GM12878 (cell line): ENCODE data around the gene SLC29A2. TPM values are rescaled to one million over a fixed set of nuclear protein-coding genes. Genes with fewer than 3 reads are reported as not detected.

Source experiments
- ATAC-seq: fragments of 200-7000 bp; cut with Tn5 transposase; 3 replicates; pipeline ENCODE4 v1.9.1; 2020; ENCODE audit warnings: mild to moderate bottlenecking, moderate library complexity
- BruUV-seq: library from RNA; stranded (reverse); fragments of 400-500 nt; replicated peaks from 2 replicates; lab custom pipeline; 2021; lab: Mats Ljungman, UMichigan
- CTCF ChIA-PET: fragments of 300-600 bp; sonication (Branson Sonifier 250); formaldehyde crosslinking; extraction: SDS; loops from one replicate; lab custom pipeline; 2021; ENCODE audit warnings: inconsistent platforms; lab: Yijun Ruan, JAX
- POLR2A ChIA-PET: fragments of 350-600 bp; formaldehyde crosslinking; extraction: SDS; loops from one replicate; lab custom pipeline; 2021; ENCODE audit warnings: inconsistent platforms; lab: Charles Lee
- RAD21 ChIA-PET: fragments of 300-600 bp; sonication (Branson Sonifier 250); formaldehyde crosslinking; loops from one replicate; lab custom pipeline; 2023; ENCODE audit warnings: antibody characterized with exemption; ENCODE audit not compliant: unreplicated experiment; lab: Charles Lee
- SMC1A ChIA-PET: fragments of 300-600 bp; sonication (Branson Sonifier 250); formaldehyde crosslinking; loops from one replicate; lab custom pipeline; 2023; ENCODE audit not compliant: unreplicated experiment, uncharacterized antibody; lab: Charles Lee
- DNase-seq: peaks from one replicate; pipeline ENCODE4 v3.0.0-alpha.2; 2011; ENCODE audit warnings: low read depth, low spot score
- FAIRE-seq: peaks from 3 replicates; lab custom pipeline; 2011; peaks lifted over from hg19 to GRCh38; lab: Jason Lieb, UNC
- H2AFZ ChIP-seq: 2 replicates; pipeline ENCODE4 v1.6.0; 2011; ENCODE audit warnings: low read depth, low read length, control low read depth; ENCODE audit not compliant: control insufficient read depth
- H3K27ac ChIP-seq: 2 replicates; pipeline ENCODE4 v1.5.1; 2011; ENCODE audit warnings: control low read depth; ENCODE audit not compliant: control insufficient read depth, insufficient read depth
- H3K27me3 ChIP-seq, 2 experiments: replicated peaks in 1 of 2; 2 replicates each; pipeline versions ENCODE4 v1.6.0 to v1.6.1; 2011; ENCODE audit warnings: low read length in 1 of 2; ENCODE audit not compliant: control insufficient read depth in 2 of 2, insufficient read depth in 2 of 2
- H3K36me3 ChIP-seq, 2 experiments: 2 replicates each; pipeline ENCODE4 v1.5.1; 2011; ENCODE audit warnings: low read length in 1 of 2; ENCODE audit not compliant: control insufficient read depth in 2 of 2, insufficient read depth in 2 of 2
- H3K4me1 ChIP-seq: 2 replicates; pipeline ENCODE4 v1.6.1; 2011; ENCODE audit warnings: mild to moderate bottlenecking, low read length, moderate library complexity, mixed read lengths; ENCODE audit not compliant: control insufficient read depth, insufficient read depth
- H3K4me2 ChIP-seq: 2 replicates; pipeline ENCODE4 v1.6.0; 2011; ENCODE audit warnings: control low read depth; ENCODE audit not compliant: control insufficient read depth, insufficient read depth
- H3K4me3 ChIP-seq: fragments of 200-600 bp; sonication (generic); 2 replicates; pipeline ENCODE4 v1.5.1; 2016
- H3K79me2 ChIP-seq: 2 replicates; pipeline ENCODE4 v1.6.0; 2011; ENCODE audit warnings: low read length; ENCODE audit not compliant: control insufficient read depth, insufficient read depth
- H3K9ac ChIP-seq: 2 replicates; pipeline ENCODE4 v1.8.0; 2011; ENCODE audit warnings: low read length, control low read depth, mixed read lengths; ENCODE audit not compliant: control insufficient read depth, insufficient read depth
- H3K9me3 ChIP-seq: replicated peaks from 3 replicates; pipeline ENCODE4 v1.5.1; 2011; ENCODE audit warnings: mild to moderate bottlenecking, low read length; ENCODE audit not compliant: control insufficient read depth, insufficient read depth
- H4K20me1 ChIP-seq: 2 replicates; pipeline ENCODE4 v1.6.0; 2011; ENCODE audit not compliant: control insufficient read depth, insufficient read depth
- BCL11A ChIP-seq: IDR thresholded peaks from 2 replicates; pipeline ENCODE4 v1.6.1; 2011; ENCODE audit warnings: low read depth, low read length
- CREB1 ChIP-seq: IDR thresholded peaks from 2 replicates; pipeline ENCODE4 v1.6.1; 2012; ENCODE audit warnings: low read depth, mild to moderate bottlenecking, inconsistent platforms
- DPF2 ChIP-seq: fragments of 450-650 bp; IDR thresholded peaks from 2 replicates; pipeline ENCODE4 v1.6.1; 2017; ENCODE audit warnings: mild to moderate bottlenecking
- ELK1 ChIP-seq: IDR thresholded peaks from 2 replicates; pipeline ENCODE4 v1.6.1; 2012; ENCODE audit warnings: low read depth, low read length, improper control_type of control experiment
- ESRRA ChIP-seq: IDR thresholded peaks from 2 replicates; pipeline ENCODE4 v1.6.1; 2012; ENCODE audit warnings: mild to moderate bottlenecking, low read length, improper control_type of control experiment
- MLLT1 ChIP-seq: fragments of 450-650 bp; IDR thresholded peaks from 2 replicates; pipeline ENCODE4 v1.6.1; 2016; ENCODE audit warnings: mild to moderate bottlenecking
- NKRF ChIP-seq: fragments of 450-650 bp; conservative IDR thresholded peaks from 2 replicates; pipeline ENCODE4 v1.6.1; 2017; ENCODE audit warnings: mild to moderate bottlenecking, moderate library complexity
- NR2C2 ChIP-seq: IDR thresholded peaks from 2 replicates; pipeline ENCODE4 v1.6.1; 2011; ENCODE audit warnings: borderline replicate concordance, low read depth; ENCODE audit not compliant: control insufficient read depth, insufficient read length
- PAX5 ChIP-seq: IDR thresholded peaks from 2 replicates; pipeline ENCODE4 v1.6.1; 2011; ENCODE audit warnings: low read depth, low read length, borderline replicate concordance
- POLR2AphosphoS5 ChIP-seq: IDR thresholded peaks from 2 replicates; pipeline ENCODE4 v1.6.1; 2011; ENCODE audit warnings: mild to moderate bottlenecking, low read length, inconsistent platforms
- SREBF2 ChIP-seq: IDR thresholded peaks from 2 replicates; pipeline ENCODE4 v1.6.1; 2012; ENCODE audit warnings: mild to moderate bottlenecking, low read length
- TBL1XR1 ChIP-seq: IDR thresholded peaks from 2 replicates; pipeline ENCODE4 v1.6.1; 2012; ENCODE audit warnings: low read depth, low read length, improper control_type of control experiment
- TCF3 ChIP-seq: IDR thresholded peaks from 2 replicates; pipeline ENCODE4 v1.6.1; 2012; ENCODE audit warnings: low read depth, mild to moderate bottlenecking, low read length, borderline replicate concordance; ENCODE audit not compliant: insufficient read depth
- WRNIP1 ChIP-seq: IDR thresholded peaks from 2 replicates; pipeline ENCODE4 v1.6.1; 2011; ENCODE audit warnings: low read depth, low read length, improper control_type of control experiment, borderline replicate concordance
- WGBS: methylation state at CpG from one replicate; pipeline ENCODE4 v1.1.6; 2016; ENCODE audit warnings: low lambda C conversion rate; ENCODE audit not compliant: insufficient replicate concordance, insufficient coverage; ENCODE audit errors: missing lambda C conversion rate; 5-methylcytosine and 5-hydroxymethylcytosine counted together
- in situ Hi-C: fragments of 300-500 bp; cut with MboI; formaldehyde crosslinking; loops from 9 replicates; pipeline ENCODE4 v1.14.3; 2018; ENCODE audit warnings: mixed read lengths
- intact Hi-C: fragments of 100-400 bp; cut with micrococcal nuclease; formaldehyde crosslinking; loops from one replicate; pipeline ENCODE4 v1.14.2; 2022; ENCODE audit not compliant: unreplicated experiment
- polyA plus RNA-seq, 11 experiments: library from polyadenylated mRNA; depleted of rRNA in 4 of 11; unstranded in 6 of 11; stranded (reverse) in 5 of 11; fragments of >200 nt; fragmentation: Nextera tagmentation in 4 of 11; fragmentation: Illumina TruSeq in 1 of 11; extraction: Ambion mirVana in 4 of 11; extraction: Trizol in 1 of 11; gene quantifications; 1 replicate in 1 of 11; 2 replicates in 10 of 11; pipeline versions ENCODE4 v1.2.1 to v1.2.3, GENCODE V29; 2011 to 2016; ENCODE audit warnings: inconsistent platforms in 2 of 11, missing spikeins in 2 of 11, low read depth in 1 of 11
- total RNA-seq, 4 experiments: library from RNA; depleted of rRNA in 3 of 4; stranded (reverse); fragments of >200 nt in 3 of 4; fragmentation: Illumina TruSeq in 1 of 4; extraction: Trizol in 1 of 4; gene quantifications; 2 replicates each; pipeline versions ENCODE4 v1.2.1 to v1.2.3, GENCODE V29; 2013 to 2021
- TF ChIP-seq, protein P1 (sequence below): IDR thresholded peaks from 2 replicates; pipeline ENCODE4 v1.6.1; 2011; ENCODE audit warnings: borderline replicate concordance, low read depth, mild to moderate bottlenecking, moderate library complexity, low read length; ENCODE audit not compliant: insufficient read depth, poor library complexity, severe bottlenecking
- TF ChIP-seq, protein P2 (sequence below): IDR thresholded peaks from 2 replicates; pipeline ENCODE4 v1.6.1; 2012; ENCODE audit warnings: low read depth, low read length, improper control_type of control experiment

SLC29A2 gene
- total and polyA plus RNA-seq, 10 of the 15 experiments (the other 5 are each of a cell fraction or from before 2014, with no cell fraction given), result 0.27 to 7.5 (median 2.2) TPM

- Histone ChIP-seq H3K4me1 (peaks cover 17% of the 10 kb centered on the region), H2AFZ (peak overlapping the region; percentile 79), H3K27ac (peak overlapping the region; percentile 57; the same call in 1 of the 2 replicates), H3K4me2 (peak overlapping the region; percentile 83), H3K9me3 (no peaks in the 10 kb centered on the region), H3K9ac (peak overlapping the region; percentile 19; the same call in 1 of the 2 replicates), H3K36me3 (peaks cover 0 to 11% of the 10 kb centered on the region in 2 experiments; a peak in 2 of 4 replicates), H3K27me3 (no peaks in the 10 kb centered on the region), H3K4me3 (peak overlapping the region; percentile 87), H4K20me1 (no peaks in the 10 kb centered on the region), H3K79me2 (peaks cover 17% of the 10 kb centered on the region)
- ChIA-PET RAD21 (interaction anchor here (1.0 to 2.0 kb wide), 6 partner anchors 9 to 56 kb away, joined by 3 to 10 read pairs (median 4); partner anchors contain the start of genes RIN1, SLC29A2 and YIF1A), POLR2A (interaction anchor here (0.8 to 3.9 kb wide), 4 partner anchors 10 to 57 kb away, joined by 3 to 19 read pairs (median 12); partner anchors contain the start of genes RIN1 and YIF1A), SMC1A (interaction anchor here (0.6 to 2.3 kb wide), 6 partner anchors 9 to 333 kb away, joined by 3 to 7 read pairs (median 4); partner anchors contain the start of genes MRPL11, RBM4B, RIN1 and SLC29A2), CTCF (interaction anchor here (0.9 to 7.4 kb wide), 9 partner anchors 9 to 46 kb away, joined by 3 to 44 read pairs (median 4); partner anchors contain the start of genes RIN1 and SLC29A2)
- FAIRE-seq, result no peak
- WGBS, result 6% methylated on average over 7 of the region's 7 CpGs
- no TSS peak for BruUV-seq
- ATAC-seq, result peak; percentile 17
- intact Hi-C loops (loop anchor here (2.0 kb wide), 1 partner anchor 32 kb away; no protein-coding TSS in a partner anchor), in situ Hi-C loops (no loop called here)
- TF ChIP-seq BCL11A (no peak), ELK1 (0 out of 2 replicates have a peak, but pooled peaks have one; percentile 1), TCF3 (no peak), WRNIP1 (no peak), TBL1XR1 (no peak), DPF2 (no peak), SREBF2 (no peak), ESRRA (no peak), POLR2AphosphoS5 (no peak), PAX5 (0 out of 2 replicates have a peak, but pooled peaks have one; percentile 2), MLLT1 (peak; percentile 77; the same call in 1 of the 2 replicates), CREB1 (no peak), NKRF (no peak), NR2C2 (no peak)
- TF ChIP-seq, protein P1, sequence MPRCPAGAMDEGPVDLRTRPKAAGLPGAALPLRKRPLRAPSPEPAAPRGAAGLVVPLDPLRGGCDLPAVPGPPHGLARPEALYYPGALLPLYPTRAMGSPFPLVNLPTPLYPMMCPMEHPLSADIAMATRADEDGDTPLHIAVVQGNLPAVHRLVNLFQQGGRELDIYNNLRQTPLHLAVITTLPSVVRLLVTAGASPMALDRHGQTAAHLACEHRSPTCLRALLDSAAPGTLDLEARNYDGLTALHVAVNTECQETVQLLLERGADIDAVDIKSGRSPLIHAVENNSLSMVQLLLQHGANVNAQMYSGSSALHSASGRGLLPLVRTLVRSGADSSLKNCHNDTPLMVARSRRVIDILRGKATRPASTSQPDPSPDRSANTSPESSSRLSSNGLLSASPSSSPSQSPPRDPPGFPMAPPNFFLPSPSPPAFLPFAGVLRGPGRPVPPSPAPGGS, result no peak
- TF ChIP-seq, protein P2, sequence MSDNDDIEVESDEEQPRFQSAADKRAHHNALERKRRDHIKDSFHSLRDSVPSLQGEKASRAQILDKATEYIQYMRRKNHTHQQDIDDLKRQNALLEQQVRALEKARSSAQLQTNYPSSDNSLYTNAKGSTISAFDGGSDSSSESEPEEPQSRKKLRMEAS, result 0 out of 2 replicates have a peak, but pooled peaks have one; percentile 4
- DNase-seq, result no peak
These were observed 26.3 kb downstream of the SLC29A2 start for GRCh38 chr11:66345316-66345649.
